GM23248 (cell line): Measurements from ENCODE around the gene ZDHHC14.

ENCODE experiments used
- EZH2 ChIP-seq: fragments of 200-600 bp; sonication (generic); IDR thresholded peaks from 2 replicates; pipeline ENCODE4 v1.6.1; 2018; ENCODE audit warnings: antibody characterized with exemption, mild to moderate bottlenecking; ENCODE audit not compliant: insufficient read depth, poor library complexity, severe bottlenecking
- EZH2phosphoT487 ChIP-seq: fragments of 200-600 bp; sonication (generic); IDR thresholded peaks from 2 replicates; pipeline ENCODE4 v1.6.1; 2018; ENCODE audit warnings: antibody characterized with exemption, moderate library complexity, mild to moderate bottlenecking, low read depth; ENCODE audit not compliant: insufficient read depth

- no peak for TF ChIP-seq EZH2
- TF ChIP-seq EZH2phosphoT487 = no peak
These were observed 157.2 kb downstream of the ZDHHC14 start for GRCh38 chr6:157538168-157538567.
